Osteoblast (primary cell): ENCODE results near the gene RANBP17. TPM values are rescaled to one million over a fixed set of nuclear protein-coding genes. Genes with fewer than 3 reads are reported as not detected.

ENCODE experiments used
- DNase-seq: peaks from one replicate; pipeline ENCODE4 v3.0.0; 2011; ENCODE audit warnings: low spot score, mixed read lengths; ENCODE audit not compliant: insufficient read length; ENCODE audit errors: missing footprints
- H2AFZ ChIP-seq: 2 replicates; pipeline ENCODE4 v1.6.0; 2011; ENCODE audit warnings: mild to moderate bottlenecking, low read length
- H3K27ac ChIP-seq: 2 replicates; pipeline ENCODE4 v1.5.1; 2011; ENCODE audit warnings: mild to moderate bottlenecking, low read depth, low read length, moderate library complexity
- H3K27me3 ChIP-seq: 2 replicates; pipeline ENCODE4 v1.6.0; 2012; ENCODE audit warnings: mild to moderate bottlenecking, control low read depth, inconsistent platforms, low read length, moderate library complexity; ENCODE audit not compliant: insufficient read depth
- H3K36me3 ChIP-seq: 2 replicates; pipeline ENCODE4 v1.5.1; 2011; ENCODE audit warnings: mild to moderate bottlenecking, low read length, control low read depth, moderate library complexity; ENCODE audit not compliant: insufficient read depth
- H3K4me1 ChIP-seq: 2 replicates; pipeline ENCODE4 v1.5.1; 2011; ENCODE audit warnings: mild to moderate bottlenecking, low read length, control low read depth, moderate library complexity; ENCODE audit not compliant: insufficient read depth
- H3K4me2 ChIP-seq: 2 replicates; pipeline ENCODE4 v1.6.0; 2011; ENCODE audit warnings: mild to moderate bottlenecking, low read length; ENCODE audit not compliant: insufficient read depth
- H3K4me3 ChIP-seq: fragments of 200-600 bp; sonication (generic); 3 replicates; pipeline ENCODE4 v1.5.1; 2012; ENCODE audit warnings: mild to moderate bottlenecking, low read length, inconsistent platforms; ENCODE audit not compliant: insufficient read depth
- H3K79me2 ChIP-seq: 2 replicates; pipeline ENCODE4 v1.6.0; 2012; ENCODE audit warnings: mild to moderate bottlenecking, low read length, control low read depth, inconsistent platforms; ENCODE audit not compliant: insufficient read depth
- H3K9me3 ChIP-seq: 2 replicates; pipeline ENCODE4 v1.5.1; 2011; ENCODE audit warnings: low read depth, low read length, control low read depth
- H4K20me1 ChIP-seq: 2 replicates; pipeline ENCODE4 v1.6.0; 2012; ENCODE audit warnings: mild to moderate bottlenecking, low read length, control low read depth; ENCODE audit not compliant: insufficient read depth
- total RNA-seq: library from RNA; depleted of rRNA; stranded (reverse); fragments of >200 nt; gene quantifications from 2 replicates; pipeline ENCODE4 v1.2.3, GENCODE V29; 2012
- TF ChIP-seq, protein P1 (sequence below): IDR thresholded peaks from 2 replicates; pipeline ENCODE4 v1.5.1; 2011; ENCODE audit warnings: mild to moderate bottlenecking, low read depth, low read length, moderate library complexity; ENCODE audit errors: extremely low read depth

Gene RANBP17
- total RNA-seq, 1 donor: 4.0 TPM

DNA sequence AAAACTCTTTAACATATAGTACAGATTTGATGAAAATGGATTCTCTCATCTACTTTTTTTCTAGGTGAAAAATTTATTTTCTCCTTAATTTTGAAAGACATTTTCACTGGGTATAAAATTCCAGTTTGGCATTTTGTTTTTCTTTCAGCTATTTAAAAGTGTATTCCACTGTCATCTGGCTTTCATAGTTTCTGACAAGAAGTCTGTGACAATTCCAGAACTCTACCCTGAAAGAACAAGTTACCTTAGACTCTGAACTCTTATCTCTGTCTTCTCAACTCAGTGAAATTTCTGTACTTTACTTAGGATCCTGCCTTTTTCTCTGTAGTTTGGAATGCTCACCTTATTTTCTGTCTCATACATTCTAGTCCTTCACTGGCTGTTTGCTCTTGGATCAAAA, 161.7 kb downstream of the RANBP17 start:
- no peaks in the 10 kb centered on the region for H3K27me3 ChIP-seq
- no peak overlapping the region for H3K4me2 ChIP-seq
- no peaks in the 10 kb centered on the region for H3K9me3 ChIP-seq
- no peak overlapping the region for H3K27ac ChIP-seq
- TF ChIP-seq, protein P1, sequence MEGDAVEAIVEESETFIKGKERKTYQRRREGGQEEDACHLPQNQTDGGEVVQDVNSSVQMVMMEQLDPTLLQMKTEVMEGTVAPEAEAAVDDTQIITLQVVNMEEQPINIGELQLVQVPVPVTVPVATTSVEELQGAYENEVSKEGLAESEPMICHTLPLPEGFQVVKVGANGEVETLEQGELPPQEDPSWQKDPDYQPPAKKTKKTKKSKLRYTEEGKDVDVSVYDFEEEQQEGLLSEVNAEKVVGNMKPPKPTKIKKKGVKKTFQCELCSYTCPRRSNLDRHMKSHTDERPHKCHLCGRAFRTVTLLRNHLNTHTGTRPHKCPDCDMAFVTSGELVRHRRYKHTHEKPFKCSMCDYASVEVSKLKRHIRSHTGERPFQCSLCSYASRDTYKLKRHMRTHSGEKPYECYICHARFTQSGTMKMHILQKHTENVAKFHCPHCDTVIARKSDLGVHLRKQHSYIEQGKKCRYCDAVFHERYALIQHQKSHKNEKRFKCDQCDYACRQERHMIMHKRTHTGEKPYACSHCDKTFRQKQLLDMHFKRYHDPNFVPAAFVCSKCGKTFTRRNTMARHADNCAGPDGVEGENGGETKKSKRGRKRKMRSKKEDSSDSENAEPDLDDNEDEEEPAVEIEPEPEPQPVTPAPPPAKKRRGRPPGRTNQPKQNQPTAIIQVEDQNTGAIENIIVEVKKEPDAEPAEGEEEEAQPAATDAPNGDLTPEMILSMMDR: no peak
- no peaks in the 10 kb centered on the region for H3K79me2 ChIP-seq
- no peaks in the 10 kb centered on the region for H3K4me1 ChIP-seq
- no peaks in the 10 kb centered on the region for H4K20me1 ChIP-seq
- no peak overlapping the region for H3K4me3 ChIP-seq
- no peak overlapping the region for H2AFZ ChIP-seq
- H3K36me3 ChIP-seq: no peaks in the 10 kb centered on the region
- no peak for DNase-seq

DNA sequence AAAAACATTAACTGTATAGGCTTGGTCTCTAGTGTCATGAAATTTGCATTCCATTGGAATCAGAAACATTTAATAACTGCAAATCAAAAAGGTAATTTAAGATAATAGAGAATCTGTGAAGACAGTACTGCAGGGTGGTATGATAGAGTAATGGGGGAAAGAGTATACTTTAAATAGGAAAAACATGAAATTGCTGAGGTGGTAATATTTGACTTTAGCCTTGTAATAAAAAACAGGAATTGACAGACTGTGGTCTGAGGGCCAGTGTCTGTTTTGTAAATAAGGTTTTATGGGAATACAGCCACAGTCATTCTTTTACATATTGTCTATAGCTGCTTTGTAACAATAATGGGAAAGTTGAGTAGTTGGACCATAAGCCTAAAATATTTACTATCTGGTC, 162.3 kb downstream of the RANBP17 start:
- no peak for DNase-seq
- Histone ChIP-seq H3K4me3 (no peak overlapping the region), H3K9me3 (no peaks in the 10 kb centered on the region), H3K4me2 (no peak overlapping the region), H3K36me3 (no peaks in the 10 kb centered on the region), H4K20me1 (no peaks in the 10 kb centered on the region), H2AFZ (no peak overlapping the region), H3K4me1 (no peaks in the 10 kb centered on the region), H3K27me3 (no peaks in the 10 kb centered on the region), H3K27ac (no peak overlapping the region), H3K79me2 (no peaks in the 10 kb centered on the region)
- TF ChIP-seq, protein P1: no peak

DNA sequence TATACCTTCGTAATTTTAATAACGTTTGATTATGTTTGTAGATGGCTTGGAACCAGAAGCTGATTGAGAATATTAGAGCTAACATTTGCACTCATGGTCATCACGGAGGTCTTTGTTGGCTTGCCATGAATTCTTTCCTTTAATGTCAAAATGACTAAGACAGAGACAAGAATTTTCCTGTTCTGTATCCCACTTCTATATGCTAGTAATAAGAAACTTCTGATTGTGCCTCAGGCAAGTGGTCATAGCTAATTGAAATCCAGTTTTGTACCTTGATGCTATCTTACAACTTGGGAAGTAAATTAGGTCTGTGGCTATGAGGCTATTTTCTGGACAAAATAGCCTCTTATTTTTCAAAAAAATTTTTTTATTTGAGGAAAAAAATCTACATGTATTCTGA, 167.6 kb downstream of the RANBP17 start:
- no peaks in the 10 kb centered on the region for H3K36me3 ChIP-seq
- H3K79me2 ChIP-seq: no peaks in the 10 kb centered on the region
- no peaks in the 10 kb centered on the region for H3K9me3 ChIP-seq
- no peak overlapping the region for H3K4me3 ChIP-seq
- no peak overlapping the region for H3K27ac ChIP-seq
- no peaks in the 10 kb centered on the region for H3K27me3 ChIP-seq
- no peak overlapping the region for H3K4me2 ChIP-seq
- DNase-seq: no peak
- TF ChIP-seq, protein P1: no peak
- no peak overlapping the region for H2AFZ ChIP-seq
- no peaks in the 10 kb centered on the region for H4K20me1 ChIP-seq
- H3K4me1 ChIP-seq: no peaks in the 10 kb centered on the region

DNA sequence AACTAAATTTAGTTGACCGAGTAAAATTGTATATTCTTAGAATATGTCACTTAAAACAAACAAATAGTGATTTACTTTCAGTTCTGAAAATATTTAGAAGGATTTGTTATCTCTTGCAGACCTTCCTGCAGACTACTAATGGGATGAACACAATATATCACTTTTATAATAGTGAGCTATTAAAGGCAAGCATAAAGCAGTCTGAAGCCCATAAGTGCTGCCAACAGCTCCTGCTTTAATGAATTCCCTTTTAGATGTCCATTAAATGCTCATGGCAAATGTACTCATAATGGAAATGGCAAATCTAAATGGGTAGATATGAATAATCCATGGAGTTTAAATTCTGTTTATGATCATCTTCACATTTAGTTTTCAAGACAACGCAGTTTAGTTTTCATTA, 170.2 kb downstream of the RANBP17 start:
- Histone ChIP-seq H3K4me1 (no peaks in the 10 kb centered on the region), H3K36me3 (no peaks in the 10 kb centered on the region), H2AFZ (no peak overlapping the region), H3K79me2 (no peaks in the 10 kb centered on the region), H3K4me3 (no peak overlapping the region), H3K9me3 (no peaks in the 10 kb centered on the region), H4K20me1 (no peaks in the 10 kb centered on the region), H3K27ac (no peak overlapping the region), H3K27me3 (no peaks in the 10 kb centered on the region), H3K4me2 (no peak overlapping the region)
- TF ChIP-seq, protein P1: no peak
- no peak for DNase-seq
